Sigmoid colon (tissue), 7 donors: ENCODE results near the gene SLC35F4. TPM values are rescaled to one million over a fixed set of nuclear protein-coding genes. Genes with fewer than 3 reads are reported as not detected.

Source experiments
- DNase-seq: peaks from one replicate; pipeline ENCODE4 v3.0.0-alpha.2; 2019
- H3K27ac ChIP-seq, 4 donors: fragments of 200-600 bp; sonication (generic); one replicate each; pipeline ENCODE4 v1.5.1; 2016 to 2019; ENCODE audit warnings: mild to moderate bottlenecking in 1 of 4
- H3K27me3 ChIP-seq, 3 donors: fragments of 200-600 bp; sonication (generic); one replicate each; pipeline ENCODE4 v1.5.1; 2019; ENCODE audit warnings: mild to moderate bottlenecking in 1 of 3
- H3K36me3 ChIP-seq, 4 donors: fragments of 200-600 bp; sonication (generic); one replicate each; pipeline ENCODE4 v1.5.1; 2016 to 2019
- H3K4me1 ChIP-seq, 4 donors: fragments of 200-600 bp; sonication (generic); one replicate each; pipeline ENCODE4 v1.5.1; 2017 to 2019
- H3K4me3 ChIP-seq, 4 donors: fragments of 200-600 bp; sonication (generic); one replicate each; pipeline ENCODE4 v1.5.1; 2017 to 2019; ENCODE audit warnings: mild to moderate bottlenecking in 2 of 4, moderate library complexity in 1 of 4
- H3K9me3 ChIP-seq, 4 donors: fragments of 200-600 bp in 3 of 4; sonication (generic) in 3 of 4; one replicate each; pipeline versions ENCODE4 v1.5.1 to v1.6.1; 2013 to 2019
- CTCF ChIP-seq, 4 experiments: fragments of 450-650 bp in 3 of 4; fragments of 200-600 bp in 1 of 4; IDR thresholded peaks; one replicate each; pipeline ENCODE4 v1.5.1; 2016 to 2019; ENCODE audit warnings: antibody characterized with exemption in 4 of 4, mild to moderate bottlenecking in 3 of 4, moderate library complexity in 2 of 4
- EP300 ChIP-seq, 4 donors: sonication (generic); formaldehyde crosslinking; IDR thresholded peaks; one replicate each; pipeline ENCODE4 v1.6.1; 2017; ENCODE audit warnings: antibody characterized with exemption in 4 of 4
- POLR2A ChIP-seq, 2 donors: fragments of 450-650 bp; IDR thresholded peaks; one replicate each; pipeline ENCODE4 v1.6.1; 2016; ENCODE audit warnings: antibody characterized with exemption in 2 of 2, mild to moderate bottlenecking in 2 of 2, moderate library complexity in 2 of 2
- POLR2AphosphoS5 ChIP-seq, 4 donors: sonication (generic); formaldehyde crosslinking; IDR thresholded peaks; one replicate each; pipeline ENCODE4 v1.6.1; 2017; ENCODE audit warnings: antibody characterized with exemption in 4 of 4
- WGBS, 2 donors: extraction: QIAGEN DNeasy Blood & Tissue Kit; methylation state at CpG; one replicate each; pipeline ENCODE4 v1.1.7; 2013; 5-methylcytosine and 5-hydroxymethylcytosine counted together
- intact Hi-C: fragments of 100-400 bp; cut with DNase I; formaldehyde crosslinking; loops from one replicate; pipeline ENCODE4 v1.15.1; 2023
- polyA plus RNA-seq, 3 donors: library from polyadenylated mRNA; stranded (reverse); fragments of 200-250 nt; gene quantifications; one replicate each; pipeline ENCODE4 v1.2.3, GENCODE V29; 2013
- total RNA-seq, 4 donors: library from RNA; depleted of rRNA; stranded (reverse); fragments of >200 nt; gene quantifications; one replicate each; pipeline ENCODE4 v1.1.0, GENCODE V29; 2016
- donor health status: healthy with polysubstance abuse.
- donor health status: Bipolar disorder and iron deficiency.
- donor health status: healthy.

The SLC35F4 gene
- total and polyA plus RNA-seq, 7 donors: not detected

GRCh38 chr14:57897144-57897748 is 31.4 kb upstream of the SLC35F4 start:
- no peaks in the 10 kb centered on the region for H3K36me3 ChIP-seq
- H3K27me3 ChIP-seq: no peaks in the 10 kb centered on the region
- TF ChIP-seq CTCF (IDR thresholded peaks at IDR 0.05) (no peak), EP300 (IDR thresholded peaks at IDR 0.05) (no peak), POLR2A (IDR thresholded peaks at IDR 0.05) (no peak), POLR2AphosphoS5 (IDR thresholded peaks at IDR 0.05) (no peak)
- H3K9me3 ChIP-seq: no peaks in the 10 kb centered on the region
- no peaks in the 10 kb centered on the region for H3K4me1 ChIP-seq
- H3K4me3 ChIP-seq: no peak overlapping the region
- intact Hi-C loops: no loop called here
- no peak overlapping the region for H3K27ac ChIP-seq
- DNase-seq: no peak
- 31 to 33% methylated on average over 5 of the region's 5 CpGs for WGBS, 2 donors

- Histone ChIP-seq H3K4me3 (no peak overlapping the region), H3K27ac (no peak overlapping the region), H3K27me3 (no peaks in the 10 kb centered on the region), H3K4me1 (peaks cover 0 to 7% (median 3%) of the 10 kb centered on the region in 4 donors), H3K9me3 (no peaks in the 10 kb centered on the region), H3K36me3 (no peaks in the 10 kb centered on the region)
- WGBS, 2 donors: 54 to 76% methylated on average over 4 of the region's 4 CpGs
- DNase-seq: no peak
- intact Hi-C loops: no loop called here
- TF ChIP-seq CTCF (IDR thresholded peaks at IDR 0.05) (no peak), EP300 (IDR thresholded peaks at IDR 0.05) (no peak), POLR2AphosphoS5 (IDR thresholded peaks at IDR 0.05) (peak in 1 of 4 donors; percentile 31), POLR2A (IDR thresholded peaks at IDR 0.05) (no peak)
Observed at GRCh38 chr14:57889245-57889644, 23.4 kb upstream of the SLC35F4 start.

- Histone ChIP-seq H3K36me3 (no peaks in the 10 kb centered on the region), H3K9me3 (no peaks in the 10 kb centered on the region), H3K27me3 (no peaks in the 10 kb centered on the region), H3K4me3 (no peak overlapping the region), H3K27ac (no peak overlapping the region), H3K4me1 (peaks cover 0 to 4% (median 2%) of the 10 kb centered on the region in 4 donors)
- intact Hi-C loops: no loop called here
- no peak for TF ChIP-seq EP300 (IDR thresholded peaks at IDR 0.05)
- no peak for TF ChIP-seq POLR2A (IDR thresholded peaks at IDR 0.05)
- TF ChIP-seq POLR2AphosphoS5 (IDR thresholded peaks at IDR 0.05): no peak
- TF ChIP-seq CTCF (IDR thresholded peaks at IDR 0.05): no peak
- 44 to 71% methylated on average over 3 of the region's 3 CpGs for WGBS, 2 donors
- DNase-seq: no peak
Observed at GRCh38 chr14:57884175-57884574, 18.3 kb upstream of the SLC35F4 start.

GRCh38 chr14:57883061-57883460 is 17.2 kb upstream of the SLC35F4 start:
- intact Hi-C loops: no loop called here

More at GRCh38 chr14:57883061-57883460, 17.2 kb upstream of the SLC35F4 start:
- H3K27me3 ChIP-seq: no peaks in the 10 kb centered on the region
- no peak for TF ChIP-seq POLR2A (IDR thresholded peaks at IDR 0.05)
- no peak for TF ChIP-seq CTCF (IDR thresholded peaks at IDR 0.05)
- no peak for TF ChIP-seq POLR2AphosphoS5 (IDR thresholded peaks at IDR 0.05)
- no peak for TF ChIP-seq EP300 (IDR thresholded peaks at IDR 0.05)
- H3K27ac ChIP-seq: no peak overlapping the region
- no peak for DNase-seq
- no peak overlapping the region for H3K4me3 ChIP-seq
- H3K9me3 ChIP-seq: no peaks in the 10 kb centered on the region
- WGBS, 2 donors: 71 to 80% methylated on average over 7 of the region's 7 CpGs
- no peaks in the 10 kb centered on the region for H3K36me3 ChIP-seq
- H3K4me1 ChIP-seq: no peaks in the 10 kb centered on the region
